Natural killer cell treated with Interleukin-12 subunit alpha and Interleukin-12 subunit beta and Interleukin-15 and Interleukin-18, amount 100 ng/mL, for 72 hours (primary cell): ENCODE measurements around the gene ITGAE. TPM values are rescaled to one million over a fixed set of nuclear protein-coding genes. Genes with fewer than 3 reads are reported as not detected.
A peak's percentile ranks its signal among the peaks of the same experiment; 100 is the strongest.

ENCODE experiments used
- ATAC-seq, 2 donors: fragments of 150-1000 bp; cut with Tn5 transposase in 1 of 2; sonication (Bioruptor Pico), chemical (Tn5 transposase) in 1 of 2; 2 replicates each; pipeline ENCODE4 v1.10.0; 2021
- DNase-seq: peaks from one replicate; pipeline ENCODE4 v3.0.0; 2022; ENCODE audit warnings: low spot score
- H3K27ac Mint-ChIP-seq, 2 donors: 1 replicate in 1 of 2; 2 replicates in 1 of 2; pipeline ENCODE4 v1.8.0; 2022; ENCODE audit warnings: mixed read lengths in 2 of 2, mild to moderate bottlenecking in 1 of 2, moderate library complexity in 1 of 2
- H3K27me3 Mint-ChIP-seq, 2 donors: 1 replicate in 1 of 2; 2 replicates in 1 of 2; pipeline ENCODE4 v1.8.0; 2022; ENCODE audit warnings: mixed read lengths in 2 of 2
- H3K36me3 Mint-ChIP-seq: one replicate; pipeline ENCODE4 v1.8.0; 2022; ENCODE audit warnings: mixed read lengths
- H3K4me1 Mint-ChIP-seq, 2 donors: 1 replicate in 1 of 2; 2 replicates in 1 of 2; pipeline ENCODE4 v1.8.0; 2022; ENCODE audit warnings: low read depth in 2 of 2, mixed read lengths in 2 of 2, mild to moderate bottlenecking in 1 of 2
- H3K4me3 Mint-ChIP-seq: one replicate; pipeline ENCODE4 v1.8.0; 2022; ENCODE audit warnings: mixed read lengths
- H3K9me3 Mint-ChIP-seq: 2 replicates; pipeline ENCODE4 v1.8.0; 2022; ENCODE audit warnings: mixed read lengths
- total RNA-seq, 2 donors: library from RNA; stranded (reverse); gene quantifications; one replicate each; pipeline ENCODE4 v1.2.3, GENCODE V29; 2022

ITGAE gene
- total RNA-seq, 2 donors from 2014 or later = 73.9 to 97.8 TPM

DNA sequence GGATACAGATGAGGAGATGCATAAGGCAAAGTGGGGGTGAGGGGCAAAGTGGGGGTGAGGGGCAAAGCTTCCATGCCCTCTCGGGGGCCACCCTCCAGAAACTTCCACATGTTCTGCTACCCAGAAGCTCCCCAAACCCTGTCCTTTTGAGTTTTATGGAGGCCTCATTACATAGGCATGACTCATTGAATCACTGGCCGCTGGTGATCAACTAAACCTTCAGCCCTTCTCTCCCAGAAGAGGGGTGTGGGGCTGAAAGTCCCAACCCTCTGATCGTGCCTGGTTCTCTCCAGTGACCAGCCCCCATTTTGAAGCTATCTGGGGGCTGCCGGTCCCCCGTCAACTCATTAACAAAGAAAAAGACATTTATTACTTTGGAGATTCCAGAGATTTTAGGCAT lies 27.5 kb downstream of the ITGAE start:
- H3K4me3 Mint-ChIP-seq = no peak overlapping the region
- no peaks in the 10 kb centered on the region for H3K36me3 Mint-ChIP-seq
- no peaks in the 10 kb centered on the region for H3K27me3 Mint-ChIP-seq
- no peak for ATAC-seq
- H3K27ac Mint-ChIP-seq = peak overlapping the region in 1 of 2 donors; percentile 54
- no peaks in the 10 kb centered on the region for H3K9me3 Mint-ChIP-seq
- no peak for DNase-seq
- peaks cover 29 to 40% of the 10 kb centered on the region in 2 donors for H3K4me1 Mint-ChIP-seq

DNA sequence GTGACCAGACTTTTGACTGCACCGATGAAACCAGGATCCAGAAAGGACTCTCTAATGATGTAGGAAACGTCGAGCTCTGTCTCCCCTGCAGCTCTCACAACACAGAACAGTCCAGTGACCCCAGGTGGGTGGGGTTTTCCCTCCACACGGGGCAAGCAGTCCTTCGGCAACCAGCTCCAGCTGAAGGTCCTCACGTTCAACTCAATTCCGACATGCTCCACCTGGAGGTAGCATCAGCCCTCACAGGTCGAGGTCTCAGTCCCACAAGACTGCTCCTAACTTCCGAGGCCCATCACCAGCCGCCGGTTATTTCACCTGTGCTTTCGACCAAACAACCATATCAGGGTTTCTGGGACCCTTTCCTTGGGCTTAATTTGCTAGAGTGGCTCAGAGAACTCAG lies 28.2 kb downstream of the ITGAE start:
- Mint-ChIP-seq H3K4me1 (peaks cover 34 to 44% of the 10 kb centered on the region in 2 donors), H3K27ac (peak overlapping the region in 1 of 2 donors; percentile 33), H3K9me3 (no peaks in the 10 kb centered on the region), H3K27me3 (no peaks in the 10 kb centered on the region), H3K4me3 (peak overlapping the region; percentile 30), H3K36me3 (no peaks in the 10 kb centered on the region)
- no peak for ATAC-seq
- peak; percentile 31 for DNase-seq

DNA sequence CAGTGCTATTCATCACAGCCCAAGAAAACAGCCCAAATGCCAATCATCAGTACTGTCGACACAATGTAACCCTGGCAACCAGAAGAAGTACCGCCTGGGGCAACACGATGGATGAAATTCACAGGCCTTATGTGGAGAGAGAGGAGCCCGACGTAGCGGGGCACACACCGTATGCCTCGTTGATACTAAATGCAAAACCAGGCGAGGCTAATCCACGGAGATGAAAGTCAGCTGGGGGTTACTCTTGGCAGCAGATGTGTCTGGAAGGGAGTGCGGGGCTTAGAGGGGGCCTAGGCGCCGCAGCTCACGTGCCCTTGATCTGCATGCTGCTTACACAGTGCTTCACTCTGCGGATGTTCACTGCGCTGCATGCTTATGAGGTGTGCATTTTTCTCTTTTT lies 29.8 kb downstream of the ITGAE start:
- Mint-ChIP-seq H3K36me3 (no peaks in the 10 kb centered on the region), H3K27ac (peak overlapping the region; percentile 77 to 97), H3K27me3 (no peaks in the 10 kb centered on the region), H3K9me3 (no peaks in the 10 kb centered on the region), H3K4me1 (peaks cover 46 to 58% of the 10 kb centered on the region in 2 donors), H3K4me3 (peak overlapping the region; percentile 28)
- no peak for ATAC-seq
- DNase-seq = no peak

DNA sequence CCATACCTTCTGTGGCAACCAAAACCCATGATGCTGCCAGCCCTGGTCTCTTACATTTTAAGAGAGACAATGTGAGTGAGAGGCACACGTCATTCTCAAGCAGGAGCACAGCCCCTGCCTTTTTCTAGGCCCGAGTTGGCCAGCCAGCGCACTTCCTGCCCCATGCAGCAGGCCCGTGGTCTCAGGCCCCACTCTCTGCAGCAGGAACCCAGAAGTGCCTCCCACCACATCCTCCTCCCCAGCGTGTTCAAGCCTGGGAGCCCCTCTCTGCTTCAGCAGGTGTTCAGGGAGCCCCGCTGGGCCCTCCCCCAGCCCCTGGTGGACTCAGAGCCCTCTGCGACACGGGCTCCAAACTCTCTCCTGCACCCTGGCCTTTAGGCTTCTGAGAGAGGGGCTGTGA lies 30.5 kb downstream of the ITGAE start:
- peak; percentile 76 for DNase-seq
- ATAC-seq = peak; percentile 76 to 87
- Mint-ChIP-seq H3K27me3 (no peaks in the 10 kb centered on the region), H3K4me1 (peaks cover 52 to 64% of the 10 kb centered on the region in 2 donors), H3K9me3 (no peaks in the 10 kb centered on the region), H3K27ac (peak overlapping the region; percentile 77 to 97), H3K36me3 (no peaks in the 10 kb centered on the region), H3K4me3 (peak overlapping the region; percentile 58)

DNA sequence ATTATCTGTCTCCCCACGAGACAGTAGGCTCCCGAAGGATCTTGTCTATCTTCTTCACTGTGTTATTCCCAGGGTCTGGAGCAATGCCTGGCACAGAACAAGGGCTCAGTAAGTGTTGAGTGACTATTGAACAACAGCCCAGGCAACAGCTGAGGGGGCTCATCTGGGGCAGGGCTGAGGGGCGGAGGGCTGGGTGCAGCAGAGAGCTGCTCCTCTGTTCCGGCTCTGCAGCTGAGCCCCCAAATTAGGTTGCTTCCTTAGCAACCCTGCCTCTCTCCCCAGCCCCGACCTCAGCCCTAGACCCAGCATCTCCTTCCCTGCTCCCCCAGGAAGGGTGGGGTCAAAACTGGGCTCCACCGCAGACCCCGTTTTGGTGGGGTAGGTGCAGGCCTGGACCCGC lies 32.2 kb downstream of the ITGAE start:
- Mint-ChIP-seq H3K36me3 (no peaks in the 10 kb centered on the region), H3K4me1 (peaks cover 61 to 79% of the 10 kb centered on the region in 2 donors), H3K9me3 (no peaks in the 10 kb centered on the region), H3K27me3 (no peaks in the 10 kb centered on the region), H3K4me3 (peak overlapping the region; percentile 24), H3K27ac (peak overlapping the region; percentile 85 to 97)
- peak; percentile 12 for DNase-seq
- no peak for ATAC-seq

DNA sequence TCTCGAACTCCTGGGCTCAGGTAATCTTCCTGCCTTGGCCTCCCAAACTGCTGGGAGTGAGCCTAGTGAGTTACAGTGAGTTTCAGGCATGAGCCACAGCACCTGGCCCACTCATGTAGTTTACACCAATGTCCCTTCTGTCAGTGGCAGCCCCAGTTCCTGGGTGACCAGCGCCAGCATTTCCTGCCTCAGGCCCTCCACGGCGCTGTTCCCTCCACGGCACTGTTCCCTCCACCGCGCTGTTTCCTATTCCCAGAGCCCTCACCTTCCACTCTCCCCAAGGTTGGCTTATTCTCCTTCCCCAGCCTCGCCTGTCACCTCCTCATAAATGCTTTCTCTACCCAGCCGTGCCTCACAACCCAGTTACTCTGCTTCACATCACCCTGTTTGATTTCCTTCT lies 32.6 kb downstream of the ITGAE start:
- Mint-ChIP-seq H3K4me1 (peaks cover 66 to 79% of the 10 kb centered on the region in 2 donors), H3K9me3 (no peaks in the 10 kb centered on the region), H3K4me3 (peak overlapping the region; percentile 24), H3K36me3 (no peaks in the 10 kb centered on the region), H3K27me3 (no peaks in the 10 kb centered on the region), H3K27ac (peak overlapping the region; percentile 85 to 97)
- ATAC-seq = no peak
- DNase-seq = peak; percentile 58

DNA sequence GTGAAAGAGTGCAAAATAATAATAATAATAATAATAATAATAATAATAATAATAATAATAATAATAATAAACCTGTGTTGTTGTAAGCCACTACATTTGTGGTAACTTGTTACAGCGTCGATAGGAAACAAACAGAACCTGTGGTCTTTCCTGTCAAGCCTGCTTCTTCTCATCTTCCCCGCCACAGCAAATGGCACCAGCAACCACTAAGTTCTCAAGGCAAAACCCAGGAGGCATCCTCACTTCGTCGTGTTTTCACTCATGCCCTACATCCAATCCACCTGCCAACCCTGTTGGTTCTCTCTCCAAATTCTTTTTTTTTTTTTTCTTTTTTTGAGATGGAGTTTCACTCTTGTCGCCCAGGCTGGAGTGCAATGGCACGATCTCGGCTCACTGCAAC lies 34.2 kb downstream of the ITGAE start:
- Mint-ChIP-seq H3K4me3 (peak overlapping the region; percentile 80), H3K27ac (peak overlapping the region; percentile 85 to 97), H3K36me3 (no peaks in the 10 kb centered on the region), H3K27me3 (no peaks in the 10 kb centered on the region), H3K4me1 (peaks cover 67 to 69% of the 10 kb centered on the region in 2 donors), H3K9me3 (no peaks in the 10 kb centered on the region)
- ATAC-seq = no peak
- DNase-seq = peak; percentile 73

DNA sequence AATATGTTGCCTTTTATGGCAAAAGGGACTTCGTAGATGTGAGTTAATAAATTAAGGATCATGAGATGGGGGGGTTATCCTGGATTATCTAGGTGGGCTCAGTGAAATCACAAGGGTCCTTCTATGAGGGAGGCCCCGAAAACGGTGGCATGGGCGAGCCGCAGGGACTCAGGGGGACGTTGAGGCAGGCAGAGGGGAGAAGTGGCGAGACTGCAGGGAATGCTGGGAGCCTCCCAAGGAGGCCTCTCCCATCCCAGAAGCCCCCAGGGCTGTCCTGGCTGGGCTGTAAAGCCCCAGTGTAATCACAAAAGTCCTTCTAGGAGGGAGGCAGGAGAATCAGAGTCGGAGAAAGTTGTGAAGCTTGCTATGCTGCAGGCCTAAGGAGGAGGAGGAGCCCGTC lies 35.0 kb downstream of the ITGAE start:
- peaks cover 69 to 70% of the 10 kb centered on the region in 2 donors for H3K4me1 Mint-ChIP-seq
- H3K27ac Mint-ChIP-seq = peak overlapping the region; percentile 85 to 97
- ATAC-seq (no peak), DNase-seq (peak; percentile 55)
- H3K9me3 Mint-ChIP-seq = no peaks in the 10 kb centered on the region
- no peaks in the 10 kb centered on the region for H3K27me3 Mint-ChIP-seq
- peaks cover 3% of the 10 kb centered on the region for H3K36me3 Mint-ChIP-seq
- H3K4me3 Mint-ChIP-seq = peak overlapping the region; percentile 80

DNA sequence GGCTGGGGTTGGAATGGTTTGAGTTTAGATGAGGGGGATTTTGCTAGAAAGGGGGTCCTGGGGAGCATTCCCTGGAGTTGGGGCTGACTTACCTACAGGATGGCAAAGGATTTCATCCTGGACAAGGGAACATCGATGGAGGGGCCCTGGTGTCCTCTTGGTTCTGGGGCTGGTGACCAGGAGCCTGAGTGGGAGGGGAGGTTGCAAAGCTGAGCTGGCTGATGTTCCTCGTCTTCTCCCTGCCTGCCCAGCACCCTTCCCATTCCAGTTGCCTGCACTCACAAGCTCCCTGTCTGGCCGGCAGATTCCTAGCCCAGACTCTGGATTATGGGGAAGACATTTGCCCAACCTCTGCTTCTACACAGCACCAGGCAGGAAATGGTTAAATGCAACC lies 37.2 kb downstream of the ITGAE start:
- Mint-ChIP-seq H3K4me1 (peaks cover 62 to 63% of the 10 kb centered on the region in 2 donors), H3K4me3 (peak overlapping the region; percentile 80), H3K27ac (peak overlapping the region; percentile 85 to 97), H3K36me3 (peaks cover 14% of the 10 kb centered on the region), H3K27me3 (no peaks in the 10 kb centered on the region), H3K9me3 (peaks cover 7% of the 10 kb centered on the region)
- ATAC-seq (no peak), DNase-seq (no peak)

DNA sequence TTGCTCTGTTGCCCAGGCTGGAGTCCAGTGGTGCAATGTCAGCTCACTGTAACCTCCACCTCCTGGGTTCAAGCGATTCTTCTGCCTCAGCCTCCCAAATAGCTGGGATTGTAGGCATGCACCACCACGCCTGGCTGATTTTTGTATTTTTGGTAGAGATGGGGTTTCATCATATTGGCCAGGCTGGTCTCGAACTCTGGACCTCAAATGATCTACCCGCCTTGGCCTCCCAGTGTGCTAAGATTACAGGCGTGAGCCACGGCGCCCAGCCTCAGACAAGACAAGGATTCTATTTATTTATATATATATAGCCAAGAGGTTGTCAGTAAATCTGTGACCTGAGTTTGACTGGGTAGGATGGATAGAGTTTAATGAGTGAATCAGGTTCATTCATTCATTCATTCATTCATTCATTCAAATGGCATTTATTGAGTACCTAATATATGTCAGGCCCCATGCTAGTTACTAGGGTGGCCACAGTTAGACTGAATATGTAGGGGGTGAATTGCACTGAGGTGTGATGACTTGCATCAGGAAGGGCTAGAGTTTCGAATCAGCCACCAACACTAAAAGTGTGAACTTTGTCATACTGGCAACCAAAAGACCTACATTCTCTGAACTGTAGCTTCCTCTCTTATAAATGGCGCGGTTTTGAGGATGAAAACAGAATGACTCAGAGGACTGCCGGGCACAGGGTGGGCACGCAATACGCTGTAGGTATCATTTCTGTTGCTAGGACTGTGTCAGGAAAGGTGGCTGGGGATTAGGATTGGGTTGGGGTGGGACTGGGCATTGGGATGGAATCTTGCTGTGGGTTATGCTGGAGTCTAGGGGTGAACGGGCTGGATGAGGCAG lies 37.8 kb downstream of the ITGAE start:
- H3K4me3 Mint-ChIP-seq = peak overlapping the region; percentile 80
- peaks cover 14% of the 10 kb centered on the region for H3K36me3 Mint-ChIP-seq
- peak; percentile 85 to 87 for ATAC-seq
- peak overlapping the region; percentile 85 to 97 for H3K27ac Mint-ChIP-seq
- peaks cover 7% of the 10 kb centered on the region for H3K9me3 Mint-ChIP-seq
- H3K27me3 Mint-ChIP-seq = no peaks in the 10 kb centered on the region
- peak; percentile 89 for DNase-seq
- H3K4me1 Mint-ChIP-seq = peaks cover 56 to 57% of the 10 kb centered on the region in 2 donors

DNA sequence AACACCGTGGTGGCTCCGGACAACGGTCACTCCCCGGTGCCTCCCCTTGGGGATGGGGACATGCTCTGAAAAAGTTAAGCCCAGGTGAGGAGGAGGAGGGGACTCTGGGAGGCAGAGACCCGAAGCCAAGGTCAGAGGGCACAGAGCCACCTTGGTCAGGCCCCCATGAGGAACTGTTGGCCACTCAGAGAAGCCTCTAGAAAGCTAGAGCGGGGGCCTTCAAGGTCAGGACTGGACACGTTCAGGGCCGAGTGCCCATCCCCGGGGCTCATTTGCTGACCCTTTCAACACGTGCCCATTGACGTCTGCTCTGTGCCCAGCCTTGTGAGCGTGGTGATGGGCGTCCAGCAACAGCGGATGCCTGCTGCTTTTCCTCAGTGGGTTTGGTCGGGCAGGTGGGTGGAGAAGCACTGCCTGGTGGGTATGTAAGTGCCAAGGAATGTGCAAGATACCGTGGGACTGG lies 39.0 kb downstream of the ITGAE start:
- ATAC-seq (no peak), DNase-seq (peak; percentile 35)
- Mint-ChIP-seq H3K27ac (peak overlapping the region; percentile 85 to 97), H3K4me1 (peaks cover 55 to 57% of the 10 kb centered on the region in 2 donors), H3K36me3 (peaks cover 14% of the 10 kb centered on the region), H3K9me3 (peaks cover 7% of the 10 kb centered on the region), H3K4me3 (peak overlapping the region; percentile 80), H3K27me3 (no peaks in the 10 kb centered on the region)

DNA sequence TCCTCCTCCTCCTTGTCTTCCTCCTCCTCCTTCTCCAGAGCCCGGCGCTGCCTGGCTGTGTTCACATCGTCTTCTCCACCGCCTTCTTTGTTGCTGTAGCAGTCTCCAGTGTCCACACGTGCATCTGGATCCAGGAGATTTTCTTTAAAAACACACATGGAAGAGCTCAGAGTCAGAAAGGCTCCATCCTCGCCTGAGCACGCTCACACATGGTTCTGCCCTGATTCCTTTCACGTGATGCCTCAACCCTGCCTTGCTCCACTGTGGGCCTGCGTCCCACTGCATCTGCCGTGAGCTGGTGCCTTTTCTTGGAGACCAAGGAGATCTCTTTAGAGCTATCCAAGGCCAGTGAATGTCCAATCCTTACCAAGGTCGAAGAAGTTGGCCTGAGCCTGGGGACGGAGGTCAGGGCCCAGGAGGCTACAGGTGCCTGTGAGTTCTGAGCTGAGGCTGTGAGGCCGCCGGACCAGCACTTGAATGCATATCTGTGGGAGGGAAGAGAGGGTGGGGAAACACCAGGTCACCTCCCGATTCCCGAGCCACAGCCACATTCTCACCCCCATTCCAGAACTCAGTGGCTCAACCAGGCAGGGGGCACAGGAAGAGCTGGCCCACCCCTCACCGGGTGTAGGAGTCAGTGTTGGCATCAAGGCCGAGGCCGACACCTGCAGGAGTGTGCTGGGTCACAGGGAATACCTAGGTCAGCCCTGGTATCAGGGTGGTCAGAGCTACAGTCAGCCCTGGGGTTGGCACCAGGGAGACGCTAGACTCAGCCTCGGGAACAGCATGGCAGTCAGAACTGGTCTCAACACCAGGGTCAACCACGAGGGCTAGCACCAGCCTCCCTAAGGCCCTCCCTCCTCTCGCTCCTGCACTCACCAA lies 39.7 kb downstream of the ITGAE start:
- H3K4me3 Mint-ChIP-seq = no peak overlapping the region
- H3K4me1 Mint-ChIP-seq = peaks cover 49 to 52% of the 10 kb centered on the region in 2 donors
- peaks cover 7% of the 10 kb centered on the region for H3K9me3 Mint-ChIP-seq
- H3K27me3 Mint-ChIP-seq = no peaks in the 10 kb centered on the region
- ATAC-seq (no peak), DNase-seq (peak; percentile 59)
- peak overlapping the region; percentile 42 to 80 for H3K27ac Mint-ChIP-seq
- H3K36me3 Mint-ChIP-seq = peaks cover 14% of the 10 kb centered on the region

DNA sequence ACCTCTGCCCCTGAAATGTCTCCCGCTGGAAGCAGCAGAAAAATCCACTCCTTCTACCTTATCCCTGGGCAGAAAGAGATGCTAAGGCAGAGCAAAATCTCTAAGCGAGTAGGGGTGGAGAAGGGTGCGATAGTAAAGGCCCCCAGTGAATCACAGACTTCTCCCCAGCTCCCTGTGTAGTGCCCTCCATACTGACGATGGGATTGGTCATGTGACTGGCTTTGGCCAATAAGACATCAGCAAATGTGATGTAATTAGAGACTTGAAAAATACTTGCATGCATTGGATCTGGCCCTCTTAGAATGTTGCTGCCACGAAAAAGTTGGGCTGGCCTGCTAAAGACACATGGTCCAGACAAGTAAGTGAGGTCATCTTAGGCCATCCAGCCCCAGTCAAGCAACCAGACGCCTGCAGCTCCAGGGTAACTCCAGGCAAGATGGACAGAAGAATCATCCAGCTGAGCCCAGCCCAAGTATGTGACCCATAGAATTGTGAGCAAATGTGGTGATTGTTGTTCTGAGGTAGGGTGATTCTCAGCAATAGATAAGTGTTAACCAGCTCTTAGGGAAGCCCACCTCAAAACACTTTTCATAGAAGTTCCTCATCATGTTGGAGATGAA lies 41.3 kb downstream of the ITGAE start:
- Mint-ChIP-seq H3K36me3 (peaks cover 14% of the 10 kb centered on the region), H3K9me3 (peaks cover 7% of the 10 kb centered on the region), H3K27ac (peak overlapping the region in 1 of 2 donors; percentile 80), H3K4me3 (no peak overlapping the region), H3K4me1 (peaks cover 36 to 39% of the 10 kb centered on the region in 2 donors), H3K27me3 (no peaks in the 10 kb centered on the region)
- ATAC-seq = no peak
- DNase-seq = no peak
